ENCODE results near the gene KAT14. TPM values are rescaled to one million over a fixed set of nuclear protein-coding genes. Genes with fewer than 3 reads are reported as not detected.
"Not testable (repeated sequence)": the region's sequence is repeated elsewhere in the genome, so short reads cannot be mapped to it uniquely, and the experiment has no call there.

KAT14 gene, protein sequence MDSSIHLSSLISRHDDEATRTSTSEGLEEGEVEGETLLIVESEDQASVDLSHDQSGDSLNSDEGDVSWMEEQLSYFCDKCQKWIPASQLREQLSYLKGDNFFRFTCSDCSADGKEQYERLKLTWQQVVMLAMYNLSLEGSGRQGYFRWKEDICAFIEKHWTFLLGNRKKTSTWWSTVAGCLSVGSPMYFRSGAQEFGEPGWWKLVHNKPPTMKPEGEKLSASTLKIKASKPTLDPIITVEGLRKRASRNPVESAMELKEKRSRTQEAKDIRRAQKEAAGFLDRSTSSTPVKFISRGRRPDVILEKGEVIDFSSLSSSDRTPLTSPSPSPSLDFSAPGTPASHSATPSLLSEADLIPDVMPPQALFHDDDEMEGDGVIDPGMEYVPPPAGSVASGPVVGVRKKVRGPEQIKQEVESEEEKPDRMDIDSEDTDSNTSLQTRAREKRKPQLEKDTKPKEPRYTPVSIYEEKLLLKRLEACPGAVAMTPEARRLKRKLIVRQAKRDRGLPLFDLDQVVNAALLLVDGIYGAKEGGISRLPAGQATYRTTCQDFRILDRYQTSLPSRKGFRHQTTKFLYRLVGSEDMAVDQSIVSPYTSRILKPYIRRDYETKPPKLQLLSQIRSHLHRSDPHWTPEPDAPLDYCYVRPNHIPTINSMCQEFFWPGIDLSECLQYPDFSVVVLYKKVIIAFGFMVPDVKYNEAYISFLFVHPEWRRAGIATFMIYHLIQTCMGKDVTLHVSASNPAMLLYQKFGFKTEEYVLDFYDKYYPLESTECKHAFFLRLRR
- total RNA-seq: 10 to 100 TPM in 5 of 6 donors, 1 to 10 TPM in 1; 7.3 to 13.8 (median 12.8) TPM

DNA sequence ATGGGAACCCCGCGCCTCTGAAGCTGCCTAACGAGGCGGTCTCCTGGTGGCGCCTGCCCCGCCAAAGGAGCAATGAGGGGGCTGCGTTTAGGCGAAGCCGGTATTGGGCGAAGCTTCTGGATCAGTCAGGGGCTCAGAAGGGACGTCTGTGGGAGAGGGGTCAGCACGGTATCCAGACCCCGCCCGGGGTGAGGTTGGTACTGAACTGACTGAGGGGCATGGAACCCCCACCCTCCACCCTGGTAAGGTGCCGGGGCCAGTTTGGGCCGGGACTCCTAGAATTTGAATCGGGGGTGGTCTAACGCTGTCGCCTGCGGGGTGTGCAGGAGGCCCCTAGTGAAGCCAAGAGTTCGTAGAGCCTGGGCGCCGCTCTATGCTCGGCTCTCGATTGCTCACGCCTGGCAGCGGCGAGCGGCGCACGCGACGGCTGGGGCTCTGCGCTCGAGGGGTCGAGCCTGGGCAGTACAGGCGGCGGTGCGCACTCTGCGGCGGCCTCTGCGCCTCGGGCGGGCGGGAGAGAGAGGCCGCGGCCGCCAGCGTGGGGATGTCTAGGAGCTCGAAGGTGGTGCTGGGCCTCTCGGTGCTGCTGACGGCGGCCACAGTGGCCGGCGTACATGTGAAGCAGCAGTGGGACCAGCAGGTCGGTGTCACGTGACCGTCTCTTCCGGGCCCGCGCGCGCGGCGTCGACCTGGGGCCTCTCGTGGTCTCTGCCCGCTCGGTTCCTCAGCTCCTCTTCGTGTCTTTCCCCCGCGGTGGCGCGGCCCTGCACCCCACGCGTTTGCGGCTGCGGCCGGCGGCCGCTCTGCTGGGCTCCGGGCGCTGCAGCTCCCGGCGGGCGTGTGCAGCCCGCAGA is at the start of gene KAT14, which contains the start of gene PET117:
KAT14 (plus strand) TSS at position 452 of the 854 bp plus-strand sequence. CDS start 4,798 bp downstream, outside the sequence.
PET117 (plus strand) TSS at position 452 of the 854 bp plus-strand sequence; CDS start at position 545, 93 bp downstream.
- WGBS, 2 donors: 0% methylated on average over 1 to 37 of the region's 87 CpGs
- ATAC-seq (ENCODE audit: low FRiP score in 2 of 2): peak; percentile 98 to 100

DNA sequence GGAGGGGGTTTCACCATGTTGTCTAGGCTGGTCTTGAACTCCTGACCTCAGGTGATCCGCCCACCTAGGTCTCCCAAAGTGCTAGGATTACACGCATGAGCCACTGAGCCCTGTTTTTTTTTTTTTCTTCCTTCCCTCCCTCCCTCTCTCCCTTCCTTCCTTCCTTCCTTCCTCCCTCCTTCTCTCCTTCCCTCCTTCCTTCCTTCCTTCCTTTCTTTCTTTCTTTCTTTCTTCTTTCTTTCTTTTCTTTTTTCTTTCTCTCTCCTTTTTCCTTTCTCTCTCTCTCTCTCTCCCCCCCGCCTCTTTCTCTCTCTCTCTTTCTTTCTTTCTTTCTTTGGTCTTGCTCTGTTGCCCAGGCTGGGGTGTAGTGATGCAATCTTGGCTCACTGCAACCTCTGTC is 49.4 kb upstream of the KAT14 start:
- not testable (repeated sequence) for H3K4me1 ChIP-seq

More for the DNA sequence above, at the start of gene KAT14, which contains the start of gene PET117:
- Histone ChIP-seq H3K4me1 (peaks cover 16 to 32% (median 22%) of the 10 kb centered on the region in 4 donors), H3K27me3 (no peaks in the 10 kb centered on the region), H3K4me3 (peak within 1 kb of the TSS; percentile 68 to 98 (median 86)), H3K36me3 (peaks cover 0 to 6% (median 5%) of the 10 kb centered on the region in 4 donors), H3K27ac (peak within 1 kb of the TSS; percentile 82 to 94 (median 90)), H3K9me3 (no peaks in the 10 kb centered on the region)
- TF ChIP-seq, protein P1, sequence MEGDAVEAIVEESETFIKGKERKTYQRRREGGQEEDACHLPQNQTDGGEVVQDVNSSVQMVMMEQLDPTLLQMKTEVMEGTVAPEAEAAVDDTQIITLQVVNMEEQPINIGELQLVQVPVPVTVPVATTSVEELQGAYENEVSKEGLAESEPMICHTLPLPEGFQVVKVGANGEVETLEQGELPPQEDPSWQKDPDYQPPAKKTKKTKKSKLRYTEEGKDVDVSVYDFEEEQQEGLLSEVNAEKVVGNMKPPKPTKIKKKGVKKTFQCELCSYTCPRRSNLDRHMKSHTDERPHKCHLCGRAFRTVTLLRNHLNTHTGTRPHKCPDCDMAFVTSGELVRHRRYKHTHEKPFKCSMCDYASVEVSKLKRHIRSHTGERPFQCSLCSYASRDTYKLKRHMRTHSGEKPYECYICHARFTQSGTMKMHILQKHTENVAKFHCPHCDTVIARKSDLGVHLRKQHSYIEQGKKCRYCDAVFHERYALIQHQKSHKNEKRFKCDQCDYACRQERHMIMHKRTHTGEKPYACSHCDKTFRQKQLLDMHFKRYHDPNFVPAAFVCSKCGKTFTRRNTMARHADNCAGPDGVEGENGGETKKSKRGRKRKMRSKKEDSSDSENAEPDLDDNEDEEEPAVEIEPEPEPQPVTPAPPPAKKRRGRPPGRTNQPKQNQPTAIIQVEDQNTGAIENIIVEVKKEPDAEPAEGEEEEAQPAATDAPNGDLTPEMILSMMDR (IDR thresholded peaks at IDR 0.05): peak in 3 of 6 experiments; percentile 10 to 37 (median 32)
- peak in 3 of 4 donors; percentile 75 to 86 (median 81) for TF ChIP-seq POLR2A (IDR thresholded peaks at IDR 0.05)
- peak; percentile 56 to 90 for TF ChIP-seq POLR2AphosphoS5 (IDR thresholded peaks at IDR 0.05)
- peak in 1 of 4 donors; percentile 34 for TF ChIP-seq EP300 (IDR thresholded peaks at IDR 0.05)
- peak; percentile 88 to 98 for DNase-seq

DNA sequence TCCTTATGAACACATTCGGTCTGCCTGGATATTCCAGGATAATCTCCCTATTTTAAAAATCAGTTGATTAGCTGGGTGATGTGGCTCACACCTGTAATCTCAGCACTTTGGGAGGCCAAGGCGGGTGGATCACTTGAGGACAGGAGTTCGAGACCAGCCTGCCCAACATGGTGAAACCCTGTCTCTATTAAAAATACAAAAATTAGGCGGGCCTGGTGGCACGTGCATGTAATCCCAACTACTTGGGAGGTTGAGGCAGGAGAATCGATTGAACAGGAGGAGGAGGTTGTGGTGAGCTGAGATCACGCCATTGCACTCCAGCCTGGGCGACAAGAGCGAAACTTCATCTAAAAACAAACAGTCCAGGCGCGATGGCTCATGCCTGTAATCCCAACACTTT is 48.8 kb upstream of the KAT14 start:
- H3K27me3 ChIP-seq, H3K27ac ChIP-seq: not testable (repeated sequence)
- 92 to 95% methylated on average over 11 of the region's 11 CpGs for WGBS, 2 donors

More for the DNA sequence above, 49.4 kb upstream of the KAT14 start:
- not testable (repeated sequence) for H3K27ac ChIP-seq; H3K36me3 ChIP-seq; H3K4me3 ChIP-seq; DNase-seq; H3K27me3 ChIP-seq; ATAC-seq (ENCODE audit: low FRiP score in 2 of 2); H3K9me3 ChIP-seq
- WGBS, 2 donors: 79 to 86% methylated on average over 3 of the region's 3 CpGs

DNA sequence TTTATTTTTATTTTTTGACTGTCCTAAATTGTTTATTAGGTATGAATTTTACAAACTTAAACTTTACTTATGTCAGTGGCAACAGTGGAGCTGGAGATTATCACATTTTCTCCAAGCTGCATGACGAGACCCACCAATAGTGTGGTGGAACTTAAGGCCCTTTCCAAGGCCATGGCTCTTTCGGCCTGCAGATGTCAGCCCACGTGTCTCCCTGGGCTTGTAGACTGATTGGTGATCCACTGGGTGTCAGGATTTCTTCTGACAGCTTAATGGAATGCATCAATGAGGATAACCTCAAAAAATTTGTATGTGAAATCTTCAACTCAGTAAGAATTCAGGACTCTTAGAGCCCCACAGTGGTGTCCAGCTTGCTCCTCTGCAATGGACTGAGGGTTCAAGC is 47.6 kb upstream of the KAT14 start:
- H3K27ac ChIP-seq: no peak overlapping the region
- no peak overlapping the region for H3K4me3 ChIP-seq
- TF ChIP-seq, protein P1 (IDR thresholded peaks at IDR 0.05): no peak
- TF ChIP-seq EP300 (IDR thresholded peaks at IDR 0.05): no peak
- no peak for TF ChIP-seq POLR2A (IDR thresholded peaks at IDR 0.05)
- no peak for TF ChIP-seq POLR2AphosphoS5 (IDR thresholded peaks at IDR 0.05)
- WGBS, 2 donors: 45 to 58% methylated on average over 3 of the region's 3 CpGs
- H3K36me3 ChIP-seq: no peaks in the 10 kb centered on the region
- H3K4me1 ChIP-seq: no peaks in the 10 kb centered on the region
- ATAC-seq (ENCODE audit: low FRiP score in 2 of 2) (no peak), DNase-seq (no peak)
- H3K27me3 ChIP-seq: no peaks in the 10 kb centered on the region
- no peaks in the 10 kb centered on the region for H3K9me3 ChIP-seq

More for the DNA sequence above, 48.8 kb upstream of the KAT14 start:
- not testable (repeated sequence) for DNase-seq; H3K36me3 ChIP-seq; H3K9me3 ChIP-seq; H3K4me3 ChIP-seq; H3K4me1 ChIP-seq; ATAC-seq (ENCODE audit: low FRiP score in 2 of 2)

DNA sequence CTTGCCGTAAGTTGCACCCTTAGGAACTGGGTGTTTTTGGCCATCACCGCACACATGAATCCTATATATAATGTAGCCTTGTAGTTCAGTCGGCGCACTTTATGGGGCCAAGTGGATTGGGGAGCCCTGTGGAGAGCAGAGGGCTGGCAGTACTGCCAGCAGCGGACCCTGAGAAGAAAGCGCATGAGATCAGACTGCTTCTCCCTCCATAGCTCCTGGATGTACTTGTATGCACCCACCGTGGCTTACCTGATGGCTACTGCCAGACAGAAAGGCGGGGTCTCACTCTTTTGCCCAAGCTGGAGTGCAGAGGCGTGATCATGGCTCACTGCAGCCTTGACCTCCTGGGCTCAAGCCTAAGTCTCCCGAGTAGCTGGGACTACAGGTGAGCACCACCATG is 47.2 kb upstream of the KAT14 start:
- Histone ChIP-seq H3K27ac (no peak overlapping the region), H3K4me1 (no peaks in the 10 kb centered on the region), H3K9me3 (no peaks in the 10 kb centered on the region), H3K27me3 (no peaks in the 10 kb centered on the region), H3K4me3 (no peak overlapping the region), H3K36me3 (no peaks in the 10 kb centered on the region)
- DNase-seq (no peak), ATAC-seq (ENCODE audit: low FRiP score in 2 of 2) (no peak)
- TF ChIP-seq, protein P1 (IDR thresholded peaks at IDR 0.05): no peak
- TF ChIP-seq POLR2A (IDR thresholded peaks at IDR 0.05) (no peak), EP300 (IDR thresholded peaks at IDR 0.05) (no peak), POLR2AphosphoS5 (IDR thresholded peaks at IDR 0.05) (no peak)
- 94 to 98% methylated on average over 8 to 10 of the region's 10 CpGs for WGBS, 2 donors
